DMS153 (cell line): ENCODE measurements around the gene TRIM54.

Experiments used
- DNase-seq: peaks from one replicate; lab custom pipeline; 2025; lab: John Stamatoyannopoulos, UW

Gene TRIM54

GRCh38 chr2:27281855-27282559, at the start of gene TRIM54:
TRIM54 (plus strand) TSS chr2:27282429; CDS start chr2:27282732, 303 bp downstream.
- no peak for DNase-seq

- no peak for DNase-seq
Measured at GRCh38 chr2:27233341-27233740, 48.9 kb upstream of the TRIM54 start.

DNA sequence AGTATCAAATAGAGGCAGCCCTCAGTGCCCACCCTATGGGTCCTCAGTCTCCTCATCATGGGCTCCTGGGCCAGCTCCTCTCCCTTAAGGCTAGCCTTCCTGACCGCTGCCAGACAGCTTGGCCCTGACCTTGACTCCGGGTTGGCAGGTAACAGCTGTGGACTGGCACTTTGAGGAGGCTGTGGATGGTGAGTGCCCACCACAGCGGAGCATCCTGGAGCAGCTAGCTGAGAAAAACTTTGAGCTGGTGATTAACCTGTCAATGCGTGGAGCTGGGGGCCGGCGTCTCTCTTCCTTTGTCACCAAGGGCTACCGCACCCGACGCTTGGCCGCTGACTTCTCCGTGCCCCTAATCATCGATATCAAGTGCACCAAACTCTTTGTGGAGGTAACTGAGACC, 46.1 kb upstream of the TRIM54 start:
- no peak for DNase-seq

- no peak for DNase-seq
Measured at GRCh38 chr2:27236626-27237025, 45.6 kb upstream of the TRIM54 start.

DNA sequence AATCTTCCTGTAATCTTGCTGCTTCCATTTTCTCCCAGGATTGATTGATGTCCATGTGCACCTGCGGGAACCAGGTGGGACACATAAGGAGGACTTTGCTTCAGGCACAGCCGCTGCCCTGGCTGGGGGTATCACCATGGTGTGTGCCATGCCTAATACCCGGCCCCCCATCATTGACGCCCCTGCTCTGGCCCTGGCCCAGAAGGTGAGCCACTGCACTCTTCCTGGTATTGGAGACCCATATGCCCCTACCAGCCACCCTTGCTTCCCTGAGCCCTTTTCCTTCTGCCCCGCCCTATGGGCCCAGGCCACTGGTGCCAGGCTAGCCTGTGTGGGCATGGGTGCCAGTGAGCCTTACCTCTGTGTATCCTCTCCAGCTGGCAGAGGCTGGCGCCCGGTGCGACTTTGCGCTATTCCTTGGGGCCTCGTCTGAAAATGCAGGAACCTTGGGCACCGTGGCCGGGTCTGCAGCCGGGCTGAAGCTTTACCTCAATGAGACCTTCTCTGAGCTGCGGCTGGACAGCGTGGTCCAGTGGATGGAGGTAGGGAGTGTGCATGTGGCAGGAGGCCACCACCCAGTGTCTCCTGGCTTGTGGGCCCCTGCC, 44.8 kb upstream of the TRIM54 start:
- no peak for DNase-seq

DNA sequence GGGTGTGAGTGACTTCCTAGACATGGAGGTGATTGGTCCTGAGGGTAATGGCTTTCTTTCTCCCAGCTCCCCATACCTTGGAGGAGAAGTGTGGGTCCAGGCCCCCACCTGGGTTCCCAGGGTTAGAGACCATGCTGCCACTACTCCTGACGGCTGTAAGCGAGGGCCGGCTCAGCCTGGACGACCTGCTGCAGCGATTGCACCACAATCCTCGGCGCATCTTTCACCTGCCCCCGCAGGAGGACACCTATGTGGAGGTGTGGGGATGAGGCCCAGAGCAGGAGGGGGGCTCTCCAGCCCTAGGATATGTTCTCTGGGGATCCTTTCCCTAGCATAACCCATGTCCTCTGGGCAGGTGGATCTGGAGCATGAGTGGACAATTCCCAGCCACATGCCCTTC, 43.3 kb upstream of the TRIM54 start:
- DNase-seq, result no peak

GRCh38 chr2:27240406-27240805, 41.8 kb upstream of the TRIM54 start:
- DNase-seq, result no peak

DNA sequence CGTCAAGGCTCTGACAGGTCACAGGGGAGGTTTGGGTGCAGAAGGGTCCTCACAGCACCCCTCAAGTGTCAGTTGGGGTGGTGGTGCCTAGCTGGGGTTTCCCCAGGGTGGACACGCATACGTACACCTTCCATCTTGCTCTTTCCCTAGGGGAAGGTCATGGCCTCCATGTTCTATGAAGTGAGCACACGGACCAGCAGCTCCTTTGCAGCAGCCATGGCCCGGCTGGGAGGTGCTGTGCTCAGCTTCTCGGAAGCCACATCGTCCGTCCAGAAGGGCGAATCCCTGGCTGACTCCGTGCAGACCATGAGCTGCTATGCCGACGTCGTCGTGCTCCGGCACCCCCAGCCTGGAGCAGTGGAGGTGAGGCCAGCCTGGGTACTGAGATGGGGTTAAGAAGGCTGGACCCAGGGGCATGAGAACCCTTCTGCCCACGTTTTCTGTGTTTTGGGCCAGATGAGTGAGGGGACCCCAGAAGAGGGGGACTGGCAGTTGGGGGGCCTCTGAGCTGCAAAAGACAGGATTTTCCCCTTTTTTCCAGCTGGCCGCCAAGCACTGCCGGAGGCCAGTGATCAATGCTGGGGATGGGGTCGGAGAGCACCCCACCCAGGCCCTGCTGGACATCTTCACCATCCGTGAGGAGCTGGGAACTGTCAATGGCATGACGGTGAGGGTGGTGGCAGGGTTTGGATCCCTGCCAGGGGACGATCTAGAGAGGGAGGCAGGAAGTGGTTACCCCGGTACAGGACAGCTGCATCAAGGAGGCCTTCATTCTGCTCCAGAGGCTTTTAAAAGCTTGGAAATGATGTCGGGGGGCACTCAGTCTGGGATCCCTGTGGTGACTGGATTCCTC, 40.2 kb upstream of the TRIM54 start:
- no peak for DNase-seq

DNA sequence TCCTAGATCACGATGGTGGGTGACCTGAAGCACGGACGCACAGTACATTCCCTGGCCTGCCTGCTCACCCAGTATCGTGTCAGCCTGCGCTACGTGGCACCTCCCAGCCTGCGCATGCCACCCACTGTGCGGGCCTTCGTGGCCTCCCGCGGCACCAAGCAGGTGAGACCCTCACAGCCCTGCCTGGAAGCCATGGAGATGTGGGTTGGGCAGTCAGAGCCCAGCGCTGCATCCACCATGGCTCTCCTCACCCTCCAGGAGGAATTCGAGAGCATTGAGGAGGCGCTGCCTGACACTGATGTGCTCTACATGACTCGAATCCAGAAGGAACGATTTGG, 39.6 kb upstream of the TRIM54 start:
- no peak for DNase-seq

- no peak for DNase-seq
Measured at GRCh38 chr2:27243391-27244130, 38.7 kb upstream of the TRIM54 start.

- no peak for DNase-seq
Measured at GRCh38 chr2:27245116-27245515, 37.1 kb upstream of the TRIM54 start.

GRCh38 chr2:27245626-27246025, 36.6 kb upstream of the TRIM54 start:
- DNase-seq, result no peak

GRCh38 chr2:27247893-27248292, 34.3 kb upstream of the TRIM54 start:
- DNase-seq, result no peak

- no peak for DNase-seq
Measured at GRCh38 chr2:27249159-27249890, 32.9 kb upstream of the TRIM54 start.

DNA sequence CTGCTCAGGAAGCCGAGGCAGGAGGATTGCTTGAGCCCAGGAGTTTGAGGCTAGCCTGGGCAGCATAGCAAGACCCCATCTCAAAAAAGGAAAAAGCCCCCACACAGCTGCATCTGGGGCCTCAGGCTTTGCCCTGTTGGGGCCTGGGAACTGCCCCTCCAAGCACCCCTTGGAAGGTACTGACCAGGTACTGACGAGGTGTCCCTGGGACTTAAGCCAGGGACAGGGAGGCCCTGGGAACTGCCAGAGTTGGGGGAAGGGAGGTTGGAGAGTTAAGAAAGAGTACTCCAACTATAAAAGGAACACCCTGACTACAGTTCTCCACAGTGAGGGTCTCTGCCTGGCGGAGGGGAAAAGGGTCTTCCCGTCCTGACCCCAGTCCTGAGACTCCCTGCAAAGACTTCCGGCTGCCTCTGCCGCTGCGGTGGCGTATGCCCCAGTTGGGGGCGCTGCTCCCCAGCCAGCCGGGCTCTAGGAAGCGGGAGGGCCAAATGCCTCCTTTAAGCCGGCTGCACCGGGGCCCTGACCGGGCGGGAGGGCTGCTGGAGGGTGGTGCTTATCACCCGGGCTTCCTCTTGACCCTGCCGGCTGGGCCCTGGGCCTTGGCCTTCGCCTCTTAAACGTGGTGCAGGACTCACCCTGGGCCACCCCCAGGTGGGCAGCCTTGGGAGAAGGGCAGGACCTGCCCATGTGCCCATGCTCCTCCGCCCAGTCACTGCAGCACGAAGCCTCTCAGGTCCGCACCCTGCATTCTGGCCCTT, 32.2 kb upstream of the TRIM54 start:
- peak; percentile 1 for DNase-seq

DNA sequence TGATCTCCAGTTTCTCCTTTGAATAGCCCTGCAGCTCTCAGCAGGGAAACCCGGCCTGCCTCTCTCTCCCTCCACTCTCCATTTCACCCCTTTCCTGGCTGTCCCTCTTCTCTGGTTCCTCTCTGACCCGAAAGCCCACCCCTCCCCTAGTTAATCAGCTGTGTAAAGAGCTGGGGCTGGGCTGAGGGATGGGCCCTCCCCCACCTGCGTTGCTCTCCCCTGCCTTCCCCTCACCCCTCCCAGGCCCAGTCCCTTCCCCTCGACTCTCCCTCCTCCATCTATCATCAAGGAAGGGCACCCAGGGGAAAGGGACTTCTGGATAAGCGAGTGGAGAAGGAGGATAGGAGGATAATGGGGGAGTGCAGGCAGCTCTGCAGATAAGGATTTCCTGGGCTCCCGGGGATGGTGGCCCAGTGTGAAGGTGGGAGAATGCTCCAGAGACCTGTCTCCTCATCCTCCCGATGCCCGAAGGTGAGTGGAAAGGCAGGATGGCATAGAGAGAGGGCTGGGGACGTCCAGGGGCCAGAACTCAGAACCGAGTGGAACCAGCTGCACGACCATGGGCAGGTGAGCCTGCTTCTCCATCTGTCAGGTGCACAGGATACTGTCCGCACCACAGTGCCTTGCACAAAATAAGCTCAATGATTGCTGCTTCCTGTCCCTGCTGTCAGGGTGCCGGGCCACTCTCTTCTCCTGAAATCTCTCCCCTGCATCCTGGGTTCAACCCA, 31.4 kb upstream of the TRIM54 start:
- no peak for DNase-seq

DNA sequence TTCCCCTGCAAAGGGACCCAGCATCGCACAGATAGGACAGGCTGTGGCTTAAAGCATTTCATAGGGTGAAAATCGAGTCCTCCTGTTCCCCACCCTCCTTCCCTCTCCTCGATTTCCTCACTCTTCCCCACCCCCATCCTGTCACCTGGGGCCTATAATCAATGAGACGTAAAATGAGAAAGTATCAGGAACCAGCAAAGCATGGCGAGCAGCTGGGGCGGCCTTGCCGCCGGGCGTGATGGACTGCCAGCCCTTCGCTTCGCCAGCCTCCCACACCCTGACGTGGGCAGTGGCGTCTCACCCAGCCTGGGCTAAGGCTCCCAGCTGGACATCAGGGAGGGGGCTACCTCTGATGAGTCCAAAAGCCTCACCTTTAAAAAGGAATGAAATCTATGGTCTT, 30.5 kb upstream of the TRIM54 start:
- DNase-seq, result no peak

- no peak for DNase-seq
Measured at GRCh38 chr2:27255187-27255586, 27.0 kb upstream of the TRIM54 start.

DNA sequence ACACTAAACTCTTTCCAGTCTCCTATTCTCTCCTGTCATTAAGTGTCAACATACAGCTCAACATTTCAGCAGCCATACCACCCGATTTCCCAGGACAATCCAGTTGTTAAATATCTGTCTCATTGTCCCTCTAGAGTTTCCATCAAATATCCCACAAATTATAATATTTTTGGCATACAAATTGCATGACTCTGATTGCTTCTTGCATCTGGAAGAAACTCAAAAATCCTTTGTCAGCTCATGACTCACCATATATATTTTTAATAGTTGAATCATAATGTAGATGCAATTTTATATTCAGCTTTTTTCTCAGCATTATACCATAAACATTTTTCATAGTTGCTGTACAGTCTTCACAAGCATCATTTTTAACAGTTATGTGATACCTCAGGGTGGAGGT, 26.6 kb upstream of the TRIM54 start:
- DNase-seq, result no peak

- no peak for DNase-seq
Measured at GRCh38 chr2:27256855-27257454, 25.3 kb upstream of the TRIM54 start.
